ENCODE measurements around the gene GHRHR. TPM values are rescaled to one million over a fixed set of nuclear protein-coding genes. Genes with fewer than 3 reads are reported as not detected.

The GHRHR gene
- total RNA-seq, 1 experiment from 2014 or later = not detected

GRCh38 chr7:30973791-30974604 is 10.2 kb downstream of the GHRHR start:
- Histone ChIP-seq H3K4me3 (no peak overlapping the region), H3K27me3 (peaks cover 4% of the 10 kb centered on the region; the same call in 1 of the 2 replicates), H3K36me3 (no peaks in the 10 kb centered on the region), H3K9me3 (no peaks in the 10 kb centered on the region)
- DNase-seq = no peak

- H3K4me3 ChIP-seq = no peak overlapping the region
- no peaks in the 10 kb centered on the region for H3K9me3 ChIP-seq
- no peak for DNase-seq
- peaks cover 4% of the 10 kb centered on the region; the same call in 1 of the 2 replicates for H3K27me3 ChIP-seq
- no peaks in the 10 kb centered on the region for H3K36me3 ChIP-seq
Measured at GRCh38 chr7:30974605-30975255, 11.0 kb downstream of the GHRHR start.

DNA sequence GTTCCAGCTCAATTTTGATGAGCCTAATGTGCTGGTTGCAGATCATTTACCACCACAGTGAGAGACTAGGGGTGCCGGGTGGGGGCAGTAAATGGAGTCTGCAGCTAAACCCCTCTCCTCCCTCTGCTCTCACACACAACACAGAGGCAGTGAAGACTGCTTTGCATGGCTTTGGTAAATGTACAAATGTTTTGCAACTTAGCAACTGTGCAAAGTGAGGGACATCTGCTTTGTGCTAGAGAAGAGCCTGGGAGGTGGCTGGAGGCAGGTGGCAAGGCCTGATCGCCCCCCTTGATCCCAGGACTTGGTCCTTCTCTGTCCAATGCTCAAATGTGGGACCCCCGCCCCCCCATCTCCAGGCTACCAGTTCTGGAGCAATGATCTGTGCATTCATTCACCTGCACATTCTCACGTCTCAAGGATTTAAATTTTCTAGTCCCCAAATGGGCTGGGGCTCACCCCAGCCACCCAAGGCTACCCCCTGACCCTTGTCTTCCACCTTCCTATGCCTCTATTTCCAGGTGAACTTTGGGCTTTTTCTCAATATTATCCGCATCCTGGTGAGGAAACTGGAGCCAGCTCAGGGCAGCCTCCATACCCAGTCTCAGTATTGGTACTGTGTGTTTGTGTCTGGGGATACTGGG is 11.6 kb downstream of the GHRHR start:
- peaks cover 4% of the 10 kb centered on the region; the same call in 1 of the 2 replicates for H3K27me3 ChIP-seq
- DNase-seq = no peak
- H3K4me3 ChIP-seq = no peak overlapping the region
- H3K9me3 ChIP-seq = no peaks in the 10 kb centered on the region
- no peaks in the 10 kb centered on the region for H3K36me3 ChIP-seq

DNA sequence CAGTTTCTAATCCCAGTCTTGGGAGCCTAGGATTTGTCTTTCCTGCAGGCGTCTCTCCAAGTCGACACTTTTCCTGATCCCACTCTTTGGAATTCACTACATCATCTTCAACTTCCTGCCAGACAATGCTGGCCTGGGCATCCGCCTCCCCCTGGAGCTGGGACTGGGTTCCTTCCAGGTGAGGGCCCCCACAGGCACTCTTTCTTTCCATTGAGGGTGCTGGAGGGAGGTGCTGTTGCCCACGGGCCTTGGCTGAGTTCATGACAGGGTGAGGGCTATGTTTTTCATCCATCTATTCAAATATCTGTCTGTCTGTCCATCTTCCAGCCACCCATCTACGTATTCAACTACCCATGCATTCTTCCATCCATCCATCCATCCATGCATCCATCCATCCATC is 12.6 kb downstream of the GHRHR start:
- no peaks in the 10 kb centered on the region for H3K36me3 ChIP-seq
- no peak for DNase-seq
- no peaks in the 10 kb centered on the region for H3K9me3 ChIP-seq
- H3K4me3 ChIP-seq = no peak overlapping the region
- peaks cover 4% of the 10 kb centered on the region; the same call in 1 of the 2 replicates for H3K27me3 ChIP-seq

GRCh38 chr7:30977222-30977621 is 13.5 kb downstream of the GHRHR start:
- Histone ChIP-seq H3K4me3 (no peak overlapping the region), H3K9me3 (no peaks in the 10 kb centered on the region), H3K36me3 (no peaks in the 10 kb centered on the region), H3K27me3 (peaks cover 9% of the 10 kb centered on the region; the same call in 1 of the 2 replicates)
- DNase-seq = no peak

- peaks cover 9% of the 10 kb centered on the region; the same call in 1 of the 2 replicates for H3K27me3 ChIP-seq
Measured at GRCh38 chr7:30977896-30978564, 14.3 kb downstream of the GHRHR start.

GRCh38 chr7:30979027-30979426 is 15.3 kb downstream of the GHRHR start:
- H3K27me3 ChIP-seq = peaks cover 9% of the 10 kb centered on the region; the same call in 1 of the 2 replicates
- H3K4me3 ChIP-seq = no peak overlapping the region
- no peaks in the 10 kb centered on the region for H3K36me3 ChIP-seq
- H3K9me3 ChIP-seq = no peaks in the 10 kb centered on the region
- no peak for DNase-seq

More at GRCh38 chr7:30977896-30978564, 14.3 kb downstream of the GHRHR start:
- no peaks in the 10 kb centered on the region for H3K36me3 ChIP-seq
- DNase-seq = no peak
- no peak overlapping the region for H3K4me3 ChIP-seq
- no peaks in the 10 kb centered on the region for H3K9me3 ChIP-seq

GRCh38 chr7:30980194-30980593 is 16.4 kb downstream of the GHRHR start:
- Histone ChIP-seq H3K36me3 (no peaks in the 10 kb centered on the region), H3K9me3 (no peaks in the 10 kb centered on the region), H3K27me3 (peaks cover 9% of the 10 kb centered on the region; the same call in 1 of the 2 replicates), H3K4me3 (no peak overlapping the region)
- no peak for DNase-seq

DNA sequence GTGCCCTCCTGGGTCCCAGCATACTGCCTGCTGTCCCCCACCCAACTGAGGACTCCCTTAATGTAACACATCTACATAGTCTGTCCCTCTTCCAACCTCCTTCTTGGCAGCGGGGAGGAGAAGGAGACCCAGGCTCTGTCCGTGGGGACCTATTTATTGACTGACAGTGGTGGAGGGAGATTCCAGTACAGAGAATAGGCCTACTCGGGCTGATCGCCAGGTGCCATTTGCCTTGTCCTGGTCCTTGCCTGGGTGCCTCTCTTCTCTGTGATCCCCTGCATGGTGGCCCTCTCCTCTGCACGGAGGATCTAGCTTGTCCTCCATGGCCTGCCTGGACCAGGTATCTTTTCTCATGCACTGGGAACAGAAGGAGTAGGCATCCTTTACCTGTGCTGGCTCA is 17.0 kb downstream of the GHRHR start:
- peaks cover 9% of the 10 kb centered on the region; the same call in 1 of the 2 replicates for H3K27me3 ChIP-seq
- no peak for DNase-seq
- H3K9me3 ChIP-seq = no peaks in the 10 kb centered on the region
- no peaks in the 10 kb centered on the region for H3K36me3 ChIP-seq
- no peak overlapping the region for H3K4me3 ChIP-seq

- Histone ChIP-seq H3K36me3 (no peaks in the 10 kb centered on the region), H3K27me3 (peaks cover 8% of the 10 kb centered on the region; the same call in 1 of the 2 replicates), H3K9me3 (no peaks in the 10 kb centered on the region), H3K4me3 (no peak overlapping the region)
- peak; percentile 64 for DNase-seq
Measured at GRCh38 chr7:30983042-30983913, 19.5 kb downstream of the GHRHR start.

GRCh38 chr7:30983914-30984247 is 20.1 kb downstream of the GHRHR start:
- Histone ChIP-seq H3K27me3 (peaks cover 5% of the 10 kb centered on the region; the same call in 1 of the 2 replicates), H3K9me3 (no peaks in the 10 kb centered on the region), H3K36me3 (no peaks in the 10 kb centered on the region), H3K4me3 (no peak overlapping the region)
- no peak for DNase-seq

DNA sequence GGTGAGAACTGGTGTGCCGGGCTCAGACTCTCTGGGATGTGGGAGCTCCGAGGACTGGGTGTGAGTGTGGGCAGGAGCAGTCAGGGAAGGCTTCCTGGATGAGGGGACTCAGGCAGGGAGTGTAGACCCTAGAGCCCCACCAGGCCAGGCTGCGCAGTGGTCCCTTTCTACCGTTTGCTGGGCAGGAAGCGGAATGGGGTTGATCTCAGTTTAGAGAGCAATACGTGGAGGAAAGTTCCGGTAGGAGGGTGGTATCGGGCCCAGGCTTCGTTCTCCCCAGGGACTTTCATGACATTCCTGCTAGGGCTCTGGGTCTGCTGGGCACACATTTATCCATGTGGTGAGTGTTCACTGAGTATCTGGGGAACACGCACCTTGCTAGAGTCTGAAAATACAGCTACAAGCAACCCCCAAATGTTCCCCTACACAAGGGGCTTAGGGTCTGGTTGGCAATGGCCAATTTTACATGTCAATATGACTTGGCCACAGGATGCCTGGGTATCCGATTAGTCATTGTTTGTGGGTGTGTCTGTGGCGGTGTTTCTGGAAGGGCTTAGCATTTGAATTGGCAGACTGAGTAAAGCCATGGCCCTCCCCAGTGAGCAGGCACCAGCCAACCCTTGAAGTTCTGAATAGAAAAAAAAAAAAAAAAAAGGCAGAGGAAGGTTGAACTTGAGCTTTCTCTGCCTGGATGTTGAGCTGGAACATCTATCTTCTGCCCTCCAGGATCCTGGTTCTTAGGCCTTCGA is 20.8 kb downstream of the GHRHR start:
- H3K27me3 ChIP-seq = peaks cover 5% of the 10 kb centered on the region; the same call in 1 of the 2 replicates
- no peaks in the 10 kb centered on the region for H3K36me3 ChIP-seq
- peak; percentile 79 for DNase-seq
- H3K9me3 ChIP-seq = no peaks in the 10 kb centered on the region
- no peak overlapping the region for H3K4me3 ChIP-seq

GRCh38 chr7:30985756-30986155 is 22.0 kb downstream of the GHRHR start:
- Histone ChIP-seq H3K4me3 (no peak overlapping the region), H3K27me3 (peaks cover 5% of the 10 kb centered on the region; the same call in 1 of the 2 replicates), H3K9me3 (no peaks in the 10 kb centered on the region), H3K36me3 (no peaks in the 10 kb centered on the region)
- DNase-seq = no peak

GRCh38 chr7:30986331-30986730 is 22.6 kb downstream of the GHRHR start:
- Histone ChIP-seq H3K9me3 (no peaks in the 10 kb centered on the region), H3K27me3 (peaks cover 5% of the 10 kb centered on the region; the same call in 1 of the 2 replicates), H3K4me3 (no peak overlapping the region), H3K36me3 (no peaks in the 10 kb centered on the region)
- DNase-seq = no peak

- no peak overlapping the region for H3K4me3 ChIP-seq
- H3K36me3 ChIP-seq = no peaks in the 10 kb centered on the region
- H3K9me3 ChIP-seq = no peaks in the 10 kb centered on the region
- DNase-seq = no peak
- peaks cover 2% of the 10 kb centered on the region; the same call in 1 of the 2 replicates for H3K27me3 ChIP-seq
Measured at GRCh38 chr7:30986738-30987137, 23.0 kb downstream of the GHRHR start.

Data from MG63 (cell line).